ENCODE measurements around the gene LRRC32. TPM values are rescaled to one million over a fixed set of nuclear protein-coding genes. Genes with fewer than 3 reads are reported as not detected.
A peak's percentile ranks its signal among the peaks of the same experiment; 100 is the strongest.

Gene LRRC32
- polyA plus RNA-seq, 3 donors = 1.5 TPM; not detected in 2

- peaks cover 20 to 25% of the 10 kb centered on the region in 2 donors for H3K4me1 ChIP-seq (ENCODE audit: control insufficient read depth in 1 of 2, insufficient read depth in 2 of 2, low read length in 2 of 2)
- H3K36me3 ChIP-seq (replicated peaks in 1 of 2; ENCODE audit: control insufficient read depth in 1 of 2, insufficient read depth in 2 of 2, low read length in 2 of 2) = no peaks in the 10 kb centered on the region
- H3K27me3 ChIP-seq (ENCODE audit: control insufficient read depth in 2 of 2, insufficient read depth in 2 of 2, low read length in 2 of 2) = no peaks in the 10 kb centered on the region
- no peak overlapping the region for H3K4me3 ChIP-seq (replicated peaks in 1 of 3; ENCODE audit: low read depth in 2 of 3, low read length in 3 of 3)
- WGBS (ENCODE audit: insufficient coverage) = 83% methylated on average over 22 of the region's 26 CpGs
- Mint-ChIP-seq H3K27me3 (ENCODE audit: low read depth in 3 of 3) (peaks cover 10 to 14% (median 12%) of the 10 kb centered on the region in 3 donors), H3K27ac (peak overlapping the region in 5 of 7 donors; percentile 28 to 66 (median 55)), H3K4me3 (peak overlapping the region in 1 of 2 donors; percentile 24), H3K4me1 (peaks cover 34% of the 10 kb centered on the region), H3K36me3 (no peaks in the 10 kb centered on the region), H3K9me3 (peaks cover 0 to 1% (median 0%) of the 10 kb centered on the region in 7 donors)
- no peaks in the 10 kb centered on the region for H3K79me2 ChIP-seq (ENCODE audit: insufficient read depth, low read length)
- no peak overlapping the region for H3K9ac ChIP-seq (ENCODE audit: insufficient read depth, low read length, poor library complexity, severe bottlenecking)
- no peak overlapping the region for H2AFZ ChIP-seq (ENCODE audit: insufficient read depth, low read depth, low read length, poor library complexity, severe bottlenecking)
- intact Hi-C loops (cut with micrococcal nuclease) = loop anchor here in 1 of 2 donors (10.0 kb wide), 1 partner anchor 485 kb away; the partner anchor contains the start of gene WNT11
- H4K20me1 ChIP-seq (ENCODE audit: insufficient read depth, low read length) = no peaks in the 10 kb centered on the region
- H3K27ac ChIP-seq (ENCODE audit: low read depth in 1 of 2, low read length in 2 of 2) = no peak overlapping the region
- no peaks in the 10 kb centered on the region for H3K9me3 ChIP-seq (replicated peaks in 1 of 2; ENCODE audit: control insufficient read depth in 1 of 2, insufficient read depth in 1 of 2, low read length in 2 of 2)
- TF ChIP-seq CTCF (IDR thresholded peaks at IDR 0.05) = no peak
- DNase-seq = no peak
- H3K4me2 ChIP-seq (replicated peaks; ENCODE audit: extremely low read depth, low read length, poor library complexity, severe bottlenecking) = no peak overlapping the region
Observed at GRCh38 chr11:76689313-76690260, 19.0 kb upstream of the LRRC32 start.

GRCh38 chr11:76688146-76688545 is 17.6 kb upstream of the LRRC32 start:
- Mint-ChIP-seq H3K4me3 (peak overlapping the region in 1 of 2 donors; percentile 4), H3K27me3 (ENCODE audit: low read depth in 3 of 3) (peaks cover 10 to 14% (median 11%) of the 10 kb centered on the region in 3 donors), H3K27ac (peak overlapping the region in 3 of 7 donors; percentile 3 to 61 (median 28)), H3K4me1 (peaks cover 37% of the 10 kb centered on the region), H3K9me3 (peaks cover 0 to 6% (median 2%) of the 10 kb centered on the region in 7 donors), H3K36me3 (no peaks in the 10 kb centered on the region)
- TF ChIP-seq CTCF (IDR thresholded peaks at IDR 0.05) = no peak
- H3K79me2 ChIP-seq (ENCODE audit: insufficient read depth, low read length) = no peaks in the 10 kb centered on the region
- intact Hi-C loops (cut with micrococcal nuclease) = loop anchor here in 1 of 2 donors (10.0 kb wide), 1 partner anchor 483 kb away; the partner anchor contains the start of gene WNT11
- no peak for DNase-seq
- no peaks in the 10 kb centered on the region for H3K36me3 ChIP-seq (replicated peaks in 1 of 2; ENCODE audit: control insufficient read depth in 1 of 2, insufficient read depth in 2 of 2, low read length in 2 of 2)
- H3K27me3 ChIP-seq (ENCODE audit: control insufficient read depth in 2 of 2, insufficient read depth in 2 of 2, low read length in 2 of 2) = no peaks in the 10 kb centered on the region
- WGBS (ENCODE audit: insufficient coverage) = 89% methylated on average over 4 of the region's 7 CpGs
- no peaks in the 10 kb centered on the region for H4K20me1 ChIP-seq (ENCODE audit: insufficient read depth, low read length)
- no peak overlapping the region for H2AFZ ChIP-seq (ENCODE audit: insufficient read depth, low read depth, low read length, poor library complexity, severe bottlenecking)
- peaks cover 20 to 25% of the 10 kb centered on the region in 2 donors for H3K4me1 ChIP-seq (ENCODE audit: control insufficient read depth in 1 of 2, insufficient read depth in 2 of 2, low read length in 2 of 2)
- H3K4me3 ChIP-seq (replicated peaks in 1 of 3; ENCODE audit: low read depth in 2 of 3, low read length in 3 of 3) = no peak overlapping the region
- H3K9ac ChIP-seq (ENCODE audit: insufficient read depth, low read length, poor library complexity, severe bottlenecking) = no peak overlapping the region
- no peak overlapping the region for H3K4me2 ChIP-seq (replicated peaks; ENCODE audit: extremely low read depth, low read length, poor library complexity, severe bottlenecking)
- H3K27ac ChIP-seq (ENCODE audit: low read depth in 1 of 2, low read length in 2 of 2) = no peak overlapping the region
- no peaks in the 10 kb centered on the region for H3K9me3 ChIP-seq (replicated peaks in 1 of 2; ENCODE audit: control insufficient read depth in 1 of 2, insufficient read depth in 1 of 2, low read length in 2 of 2)

All from CD14-positive monocyte (primary cell).